Pons (tissue), 1 donor: ENCODE results near the gene POLR3GL.
"Not testable (repeated sequence)": the region's sequence is repeated elsewhere in the genome, so short reads cannot be mapped to it uniquely, and the experiment has no call there.

Source experiments
- DNase-seq: peaks from one replicate; pipeline ENCODE4 v3.0.0-alpha.2; 2016; ENCODE audit warnings: low spot score

POLR3GL gene

GRCh38 chr1:146020058-146021049 lies 55.9 kb downstream of the POLR3GL start:
- DNase-seq: no peak

GRCh38 chr1:146021050-146021445 lies 56.6 kb downstream of the POLR3GL start:
- no peak for DNase-seq

DNA sequence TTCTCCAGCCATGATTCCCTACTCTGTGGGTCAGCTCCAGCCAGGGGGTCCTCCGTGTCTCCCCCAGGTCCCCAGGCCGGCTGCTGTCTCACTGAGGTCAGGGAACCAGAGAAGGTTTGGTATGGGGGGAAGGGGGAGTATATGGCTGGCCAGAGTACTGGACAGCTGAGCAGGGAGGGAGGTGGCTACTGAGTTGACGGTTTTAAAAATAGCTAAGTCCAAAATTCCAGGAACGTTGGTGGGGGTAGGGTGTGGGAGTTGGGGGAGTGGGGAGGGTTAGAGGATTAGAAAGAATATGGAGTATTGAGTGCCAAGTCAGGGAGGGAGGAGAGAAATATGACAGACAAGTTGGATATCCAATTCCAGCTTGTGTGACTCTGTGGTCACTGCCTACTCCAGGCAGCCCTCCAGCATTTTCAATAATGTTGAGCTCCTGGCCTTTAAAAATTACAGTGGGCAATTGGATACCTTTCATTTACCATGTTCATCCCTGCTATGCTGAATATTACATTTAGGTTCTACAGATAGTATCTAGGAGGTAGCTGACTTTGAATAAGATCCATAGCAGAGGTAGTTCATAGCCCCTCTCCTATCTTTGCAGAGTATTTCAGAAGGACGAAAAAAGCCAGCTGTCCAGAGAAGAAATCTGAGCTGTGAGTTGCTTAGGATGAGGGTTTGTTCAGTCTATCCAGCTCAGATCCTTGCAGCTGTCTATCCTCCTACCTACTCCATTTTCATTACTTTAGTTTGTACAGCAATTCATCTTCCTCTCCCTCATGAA lies 57.3 kb downstream of the POLR3GL start, which contains the start of gene HJV:
Gene HJV (minus strand): TSS at position 114 of the 781 bp plus-strand sequence. CDS start 1,504 bp downstream, outside the sequence.
- no peak for DNase-seq

GRCh38 chr1:146022403-146023127 lies 58.1 kb downstream of the POLR3GL start:
- no peak for DNase-seq

- not testable (repeated sequence) for DNase-seq
Measured at GRCh38 chr1:146025787-146026495, 61.5 kb downstream of the POLR3GL start.

DNA sequence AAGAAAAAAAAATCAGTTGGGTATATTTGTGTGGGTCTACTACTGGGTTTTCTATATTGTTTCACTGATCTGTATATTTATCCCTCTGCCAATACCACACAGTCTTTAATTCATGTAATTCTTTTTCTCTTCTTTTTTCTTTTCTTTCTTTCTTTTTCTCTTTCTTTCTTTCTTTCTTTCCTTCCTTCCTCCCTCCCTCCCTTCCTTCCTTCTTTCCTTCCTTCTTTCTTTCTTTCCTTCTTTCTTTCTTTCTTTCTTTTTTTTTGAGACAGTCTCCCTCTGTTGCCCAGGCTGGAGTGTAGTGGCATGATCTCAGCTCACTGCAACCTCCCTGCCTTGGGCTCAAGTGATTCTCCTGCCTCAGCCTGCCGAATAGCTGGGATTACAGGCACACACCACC lies 62.2 kb downstream of the POLR3GL start:
- not testable (repeated sequence) for DNase-seq
